Activated T-cell treated with anti-CD3 and anti-CD28 coated beads, Interleukin-2, amount 50 U/mL, for 24 hours (primary cell): Measurements from ENCODE around the gene SEPTIN5.

ENCODE experiments used
- DNase-seq: peaks from one replicate; pipeline ENCODE4 v3.0.0-alpha.2; 2020
- H3K27ac Mint-ChIP-seq: 2 replicates; pipeline ENCODE4 v1.8.0; 2020; ENCODE audit warnings: mild to moderate bottlenecking, mixed read lengths
- H3K27me3 Mint-ChIP-seq: 2 replicates; pipeline ENCODE4 v1.8.0; 2020; ENCODE audit warnings: mixed read lengths
- H3K36me3 Mint-ChIP-seq: 2 replicates; pipeline ENCODE4 v1.8.0; 2020; ENCODE audit warnings: low read depth, mixed read lengths
- H3K4me1 Mint-ChIP-seq: 2 replicates; pipeline ENCODE4 v1.8.0; 2020; ENCODE audit warnings: low read depth, mixed read lengths
- H3K4me3 Mint-ChIP-seq: 2 replicates; pipeline ENCODE4 v1.8.0; 2020; ENCODE audit warnings: mild to moderate bottlenecking, moderate library complexity, mixed read lengths
- H3K9me3 Mint-ChIP-seq: 2 replicates; pipeline ENCODE4 v1.8.0; 2020; ENCODE audit warnings: mixed read lengths

SEPTIN5 gene

DNA sequence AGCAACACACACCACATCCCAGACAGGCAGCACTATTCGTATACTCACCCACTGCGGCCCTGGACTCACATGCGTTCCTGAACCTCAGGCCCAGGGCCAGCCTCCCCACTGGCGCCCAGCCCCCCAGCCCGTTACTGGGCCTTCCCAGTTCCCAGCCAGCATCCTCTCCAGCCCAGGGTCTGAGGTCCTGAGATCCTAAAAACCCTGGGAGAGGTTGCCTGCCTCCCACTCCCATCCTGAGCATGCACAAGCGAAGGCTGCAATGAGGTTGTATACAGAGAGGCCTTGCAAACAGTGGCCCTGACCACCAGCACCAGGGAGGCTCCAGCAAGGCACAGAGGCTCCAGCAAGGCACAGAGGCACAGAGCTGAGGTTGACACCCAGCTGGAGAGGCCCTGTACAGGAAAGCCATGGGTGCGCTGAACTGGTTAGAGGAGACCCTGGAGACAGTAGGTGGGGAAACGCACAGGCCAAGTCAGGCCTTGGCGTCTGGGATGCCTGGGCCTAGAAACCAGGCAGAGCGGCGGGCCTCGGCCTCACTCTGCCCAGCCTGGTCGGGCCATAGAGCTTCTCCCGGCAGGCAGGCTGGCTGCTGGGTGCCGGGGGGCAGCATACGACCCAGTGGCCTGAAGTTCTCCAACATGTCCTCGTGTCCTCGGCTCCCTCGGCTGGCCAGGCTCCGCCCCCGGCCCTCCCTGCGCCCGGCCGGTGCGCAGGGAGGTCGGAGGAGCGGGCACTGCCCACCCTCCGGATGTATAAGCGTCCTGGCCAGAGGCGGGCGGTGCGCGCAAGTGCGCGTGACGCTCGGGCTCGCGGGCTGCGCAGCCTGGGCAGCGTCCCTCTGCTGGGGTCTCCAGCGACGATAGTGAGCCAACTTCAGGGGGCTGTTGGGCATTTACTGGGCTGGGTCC lies 43.9 kb downstream of the SEPTIN5 start:
- DNase-seq: no peak
- H3K27me3 Mint-ChIP-seq: peaks cover 82% of the 10 kb centered on the region
- peaks cover 32% of the 10 kb centered on the region for H3K4me1 Mint-ChIP-seq
- no peak overlapping the region for H3K4me3 Mint-ChIP-seq
- H3K27ac Mint-ChIP-seq: peak overlapping the region; percentile 53
- no peaks in the 10 kb centered on the region for H3K36me3 Mint-ChIP-seq
- H3K9me3 Mint-ChIP-seq: no peaks in the 10 kb centered on the region

DNA sequence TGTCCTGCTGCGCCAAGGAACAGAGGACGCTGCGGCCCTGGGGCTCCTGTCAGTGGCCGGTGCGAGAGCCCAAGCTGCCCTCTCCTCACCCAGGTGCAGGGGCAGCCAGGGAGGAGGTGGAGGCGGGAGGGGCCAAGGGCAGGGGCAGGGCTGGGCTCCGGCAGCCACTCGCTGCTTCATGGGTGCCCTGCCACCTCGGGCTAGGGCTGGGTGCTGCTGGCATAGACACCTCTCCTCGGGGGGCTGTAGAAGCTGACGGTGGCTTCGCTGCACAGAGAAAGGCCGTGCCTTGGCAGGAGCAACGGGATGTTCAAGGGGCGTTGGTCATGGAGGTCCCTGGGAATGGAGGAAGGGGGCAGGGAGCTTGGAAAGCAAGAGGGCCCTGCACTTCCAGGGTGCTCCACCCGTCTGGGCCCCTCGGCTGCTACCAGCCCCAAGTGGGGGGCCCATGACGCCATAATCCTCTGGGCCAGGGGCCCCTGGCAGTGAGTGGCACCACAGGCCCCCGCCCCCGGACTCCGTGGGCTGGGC lies 44.7 kb downstream of the SEPTIN5 start:
- Mint-ChIP-seq H3K9me3 (no peaks in the 10 kb centered on the region), H3K4me3 (no peak overlapping the region), H3K4me1 (peaks cover 32% of the 10 kb centered on the region), H3K36me3 (no peaks in the 10 kb centered on the region), H3K27ac (no peak overlapping the region), H3K27me3 (peaks cover 82% of the 10 kb centered on the region)
- DNase-seq: no peak

- Mint-ChIP-seq H3K36me3 (no peaks in the 10 kb centered on the region), H3K4me1 (peaks cover 32% of the 10 kb centered on the region), H3K4me3 (peak overlapping the region; percentile 67), H3K27me3 (peaks cover 82% of the 10 kb centered on the region), H3K9me3 (no peaks in the 10 kb centered on the region), H3K27ac (no peak overlapping the region)
- no peak for DNase-seq
Measured at GRCh38 chr22:19759427-19760057, 45.2 kb downstream of the SEPTIN5 start.

DNA sequence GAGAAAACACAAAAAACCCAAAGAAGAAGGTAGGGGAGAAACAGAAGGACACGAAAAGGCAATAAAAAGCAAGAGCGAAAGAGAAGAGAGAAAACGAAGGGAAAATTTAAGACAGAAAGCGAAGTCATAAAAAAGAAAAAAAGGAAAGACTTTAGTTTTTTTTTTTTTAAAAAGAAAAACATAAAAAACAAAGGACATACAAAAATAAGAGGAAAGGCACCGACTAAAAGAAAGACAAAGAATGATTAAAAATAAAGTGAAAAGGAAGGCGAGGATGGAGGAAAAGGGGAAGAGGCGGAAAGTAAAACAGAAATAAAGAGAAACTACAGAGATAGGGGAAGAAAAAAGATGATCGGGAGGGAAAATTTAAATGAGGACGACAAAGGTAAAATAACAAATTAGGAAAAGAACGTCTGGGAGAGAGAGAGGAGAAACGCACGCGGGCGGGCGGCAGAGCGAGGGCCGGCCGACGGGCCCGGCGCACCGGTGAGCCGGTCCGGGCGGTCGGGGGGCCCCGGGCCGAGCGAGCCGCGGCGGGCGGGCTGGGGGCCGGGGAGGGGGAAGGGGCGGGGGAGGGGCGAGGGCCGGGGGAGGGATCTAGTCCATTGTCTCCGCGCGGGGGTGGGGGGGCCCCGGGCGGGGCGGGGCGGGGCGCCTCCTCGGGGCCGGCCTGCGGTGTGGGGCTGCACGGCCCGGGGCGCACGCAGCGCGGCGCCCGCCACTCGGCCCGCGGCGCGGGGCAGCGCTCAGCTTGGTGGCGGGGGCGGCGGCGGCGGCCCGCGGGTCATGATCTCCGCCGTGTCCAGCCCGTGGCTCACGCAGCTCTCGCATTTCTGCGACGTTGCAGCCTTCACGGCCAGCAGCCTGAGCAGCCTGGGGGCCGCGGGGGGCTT lies 46.0 kb downstream of the SEPTIN5 start, which contains the start of gene TBX1:
TBX1 (plus strand) TSS at position 721 of the 893 bp plus-strand sequence; CDS start at position 787, 66 bp downstream.
- peak within 1 kb of the TSS; percentile 67 for H3K4me3 Mint-ChIP-seq
- peaks cover 82% of the 10 kb centered on the region for H3K27me3 Mint-ChIP-seq
- no peak for DNase-seq
- H3K4me1 Mint-ChIP-seq: peaks cover 33% of the 10 kb centered on the region
- no peaks in the 10 kb centered on the region for H3K36me3 Mint-ChIP-seq
- H3K9me3 Mint-ChIP-seq: no peaks in the 10 kb centered on the region
- H3K27ac Mint-ChIP-seq: no peak within 1 kb of the TSS

GRCh38 chr22:19760951-19761724 lies 46.8 kb downstream of the SEPTIN5 start:
- Mint-ChIP-seq H3K36me3 (no peaks in the 10 kb centered on the region), H3K4me3 (peak overlapping the region; percentile 53), H3K27me3 (peaks cover 78% of the 10 kb centered on the region)

GRCh38 chr22:19761725-19762567 lies 47.6 kb downstream of the SEPTIN5 start:
- no peak overlapping the region for H3K27ac Mint-ChIP-seq
- peaks cover 74% of the 10 kb centered on the region for H3K27me3 Mint-ChIP-seq
- peak overlapping the region; percentile 53 for H3K4me3 Mint-ChIP-seq
- no peaks in the 10 kb centered on the region for H3K36me3 Mint-ChIP-seq
- no peaks in the 10 kb centered on the region for H3K9me3 Mint-ChIP-seq
- H3K4me1 Mint-ChIP-seq: peaks cover 26% of the 10 kb centered on the region
- no peak for DNase-seq

More at GRCh38 chr22:19760951-19761724, 46.8 kb downstream of the SEPTIN5 start:
- no peak overlapping the region for H3K27ac Mint-ChIP-seq
- H3K9me3 Mint-ChIP-seq: no peaks in the 10 kb centered on the region
- no peak for DNase-seq
- peaks cover 30% of the 10 kb centered on the region for H3K4me1 Mint-ChIP-seq

DNA sequence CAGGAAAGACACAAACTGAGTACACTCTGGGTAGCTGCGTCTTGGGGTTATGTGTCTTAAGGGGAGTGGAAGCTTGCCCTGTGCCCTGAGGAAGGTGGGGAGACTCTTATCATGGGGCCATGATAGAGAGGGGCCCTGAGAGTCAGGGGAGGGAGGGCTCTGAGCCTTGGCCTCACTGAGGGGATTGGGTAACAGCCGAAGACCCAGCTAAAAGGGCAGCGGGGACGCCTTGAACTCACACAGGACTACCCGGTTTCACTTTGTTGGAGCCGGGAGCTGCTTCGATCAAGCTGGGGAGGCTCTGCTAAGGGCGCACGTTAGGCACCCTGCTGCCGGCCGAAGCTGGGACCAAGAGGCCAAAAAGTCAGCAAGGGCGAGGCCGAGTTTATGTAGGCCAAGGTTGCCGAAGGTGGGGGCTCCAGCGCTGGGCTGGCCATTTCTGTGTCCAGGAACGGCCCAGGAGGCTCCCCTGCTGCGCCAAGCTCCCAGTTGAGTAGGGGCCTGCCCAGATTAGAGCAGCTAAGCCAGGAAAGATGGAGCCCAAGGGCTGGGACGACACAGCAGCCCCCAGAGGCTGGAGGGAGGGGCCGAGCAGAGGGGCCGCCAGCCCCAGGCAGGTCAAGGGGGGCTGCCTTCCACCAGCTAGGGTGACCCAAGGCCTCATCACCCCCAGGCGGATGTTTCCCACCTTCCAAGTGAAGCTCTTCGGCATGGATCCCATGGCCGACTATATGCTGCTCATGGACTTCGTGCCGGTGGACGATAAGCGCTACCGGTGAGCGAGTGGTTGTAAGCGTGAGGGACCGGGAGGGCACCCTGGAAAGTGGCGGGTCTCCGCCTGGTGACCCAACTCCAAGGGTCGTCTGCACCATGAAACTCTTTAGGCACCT lies 48.5 kb downstream of the SEPTIN5 start:
- Mint-ChIP-seq H3K4me1 (peaks cover 26% of the 10 kb centered on the region), H3K9me3 (no peaks in the 10 kb centered on the region), H3K27me3 (peaks cover 74% of the 10 kb centered on the region), H3K4me3 (no peak overlapping the region), H3K27ac (no peak overlapping the region), H3K36me3 (no peaks in the 10 kb centered on the region)
- no peak for DNase-seq

GRCh38 chr22:19763458-19764298 lies 49.4 kb downstream of the SEPTIN5 start:
- Mint-ChIP-seq H3K27me3 (peaks cover 77% of the 10 kb centered on the region), H3K4me1 (peaks cover 26% of the 10 kb centered on the region), H3K27ac (no peak overlapping the region), H3K9me3 (no peaks in the 10 kb centered on the region), H3K4me3 (no peak overlapping the region), H3K36me3 (no peaks in the 10 kb centered on the region)
- no peak for DNase-seq

- H3K9me3 Mint-ChIP-seq: no peaks in the 10 kb centered on the region
- H3K27ac Mint-ChIP-seq: no peak overlapping the region
- no peaks in the 10 kb centered on the region for H3K36me3 Mint-ChIP-seq
- H3K4me3 Mint-ChIP-seq: no peak overlapping the region
- H3K4me1 Mint-ChIP-seq: peaks cover 25% of the 10 kb centered on the region
- peaks cover 76% of the 10 kb centered on the region for H3K27me3 Mint-ChIP-seq
- no peak for DNase-seq
Measured at GRCh38 chr22:19764299-19764593, 49.9 kb downstream of the SEPTIN5 start.

- Mint-ChIP-seq H3K27me3 (peaks cover 77% of the 10 kb centered on the region), H3K27ac (no peak overlapping the region), H3K4me1 (peaks cover 19% of the 10 kb centered on the region), H3K4me3 (no peak overlapping the region), H3K36me3 (no peaks in the 10 kb centered on the region), H3K9me3 (no peaks in the 10 kb centered on the region)
- no peak for DNase-seq
Measured at GRCh38 chr22:19764636-19765476, 50.6 kb downstream of the SEPTIN5 start.
